WTC11 (cell line): Measurements from ENCODE around the gene TAGLN3. TPM values are rescaled to one million over a fixed set of nuclear protein-coding genes. Genes with fewer than 3 reads are reported as not detected.

Source experiments
- ATAC-seq: fragments of 200-7000 bp; cut with Tn5 transposase; 2 replicates; pipeline ENCODE4 v1.10.0; 2021; ENCODE audit warnings: mild to moderate bottlenecking, moderate library complexity
- CTCF ChIA-PET: fragments of 300-600 bp; sonication (Branson Sonifier 250); formaldehyde crosslinking; loops from one replicate; lab custom pipeline; 2021; ENCODE audit warnings: antibody characterized with exemption; lab: Charles Lee
- POLR2A ChIA-PET: fragments of 350-600 bp; sonication (Branson Sonifier 250); formaldehyde crosslinking; loops from one replicate; lab custom pipeline; 2021; ENCODE audit warnings: antibody characterized with exemption; lab: Charles Lee
- DNase-seq: peaks from one replicate; pipeline ENCODE4 v3.0.0; 2021; ENCODE audit warnings: low spot score
- H3K27ac Mint-ChIP-seq: 2 replicates; pipeline ENCODE4 v1.8.0; 2021; ENCODE audit warnings: mixed read lengths
- H3K27me3 Mint-ChIP-seq: 2 replicates; pipeline ENCODE4 v1.8.0; 2021; ENCODE audit warnings: low read depth, mild to moderate bottlenecking, moderate library complexity, mixed read lengths
- H3K36me3 Mint-ChIP-seq: 2 replicates; pipeline ENCODE4 v1.8.0; 2021; ENCODE audit warnings: mixed read lengths
- H3K4me1 Mint-ChIP-seq: 2 replicates; pipeline ENCODE4 v1.8.0; 2022; ENCODE audit warnings: mixed read lengths
- H3K4me3 Mint-ChIP-seq: 2 replicates; pipeline ENCODE4 v1.8.0; 2021; ENCODE audit warnings: mild to moderate bottlenecking, moderate library complexity, mixed read lengths
- H3K9me3 Mint-ChIP-seq: 2 replicates; pipeline ENCODE4 v1.8.0; 2021; ENCODE audit warnings: mixed read lengths
- ARID4B ChIP-seq: sonication (generic); formaldehyde crosslinking; IDR thresholded peaks from 2 replicates; pipeline ENCODE4 v1.8.0; 2023; ENCODE audit warnings: missing genetic modification reagents, mild to moderate bottlenecking, borderline replicate concordance
- ATF6 ChIP-seq: sonication (generic); formaldehyde crosslinking; IDR thresholded peaks from 2 replicates; pipeline ENCODE4 v1.8.1; 2023; ENCODE audit warnings: mild to moderate bottlenecking, missing genetic modification reagents
- CREB1 ChIP-seq: sonication (generic); formaldehyde crosslinking; IDR thresholded peaks from 2 replicates; pipeline ENCODE4 v1.8.0; 2023; ENCODE audit warnings: mild to moderate bottlenecking, missing genetic modification reagents
- E2F1 ChIP-seq: sonication (generic); formaldehyde crosslinking; IDR thresholded peaks from 2 replicates; pipeline ENCODE4 v1.8.0; 2022; ENCODE audit warnings: mild to moderate bottlenecking, missing genetic modification reagents
- NR3C1 ChIP-seq: sonication (generic); formaldehyde crosslinking; conservative IDR thresholded peaks from 2 replicates; pipeline ENCODE4 v1.8.1; 2023; ENCODE audit warnings: low read depth, mild to moderate bottlenecking, missing genetic modification reagents
- RELA ChIP-seq: sonication (generic); formaldehyde crosslinking; IDR thresholded peaks from 2 replicates; pipeline ENCODE4 v1.8.1; 2022; ENCODE audit warnings: missing genetic modification reagents, mild to moderate bottlenecking, borderline replicate concordance
- ZBTB43 ChIP-seq: sonication (generic); formaldehyde crosslinking; IDR thresholded peaks from 2 replicates; pipeline ENCODE4 v1.8.1; 2023; ENCODE audit warnings: mild to moderate bottlenecking, missing genetic modification reagents
- ZNF121 ChIP-seq: sonication (generic); formaldehyde crosslinking; IDR thresholded peaks from 2 replicates; pipeline ENCODE4 v1.8.0; 2023; ENCODE audit warnings: missing genetic modification reagents
- ZNF219 ChIP-seq: sonication (generic); formaldehyde crosslinking; IDR thresholded peaks from 2 replicates; pipeline ENCODE4 v1.8.0; 2023; ENCODE audit warnings: missing genetic modification reagents, mild to moderate bottlenecking, borderline replicate concordance
- ZNF423 ChIP-seq: fragments of 250-450 bp; sonication (Bioruptor Pico); IDR thresholded peaks from 2 replicates; pipeline ENCODE4 v2.1.2; 2022; ENCODE audit warnings: mild to moderate bottlenecking, moderate library complexity
- ZNF425 ChIP-seq: fragments of 250-450 bp; sonication (Bioruptor Pico); conservative IDR thresholded peaks from 2 replicates; pipeline ENCODE4 v1.9.0; 2021; ENCODE audit warnings: mild to moderate bottlenecking
- total RNA-seq: library from RNA; stranded (reverse); gene quantifications from 3 replicates; pipeline ENCODE4 v1.2.3, GENCODE V29; 2021

The TAGLN3 gene
- total RNA-seq, 1 experiment from 2014 or later = 2.8 TPM

- TF ChIP-seq E2F1 (CRISPR knock-in tag) (no peak), ZNF425 (no peak)
- TF ChIP-seq, all 79 proteins: peak for 0
Observed at GRCh38 chr3:111954228-111954990, 44.3 kb upstream of the TAGLN3 start (continued).

- Mint-ChIP-seq H3K4me1 (peaks cover 56% of the 10 kb centered on the region), H3K4me3 (no peak overlapping the region), H3K36me3 (peaks cover 3% of the 10 kb centered on the region), H3K27me3 (peaks cover 33% of the 10 kb centered on the region), H3K27ac (no peak overlapping the region), H3K9me3 (no peaks in the 10 kb centered on the region)
- POLR2A ChIA-PET = no interaction called here
- TF ChIP-seq ZNF219 (CRISPR knock-in tag) (no peak), ZBTB43 (CRISPR knock-in tag) (no peak), NR3C1 (CRISPR knock-in tag) (no peak), ARID4B (CRISPR knock-in tag) (no peak), ZNF121 (CRISPR knock-in tag) (peak; percentile 90)
- ATAC-seq (no peak), DNase-seq (no peak)
- CTCF ChIA-PET = interaction anchor here (1.7 to 2.0 kb wide), 3 partner anchors 23 to 61 kb away, joined by 5 to 8 read pairs (median 6); partner anchors contain the start of gene ABHD10
Observed at GRCh38 chr3:111955876-111956275, 42.8 kb upstream of the TAGLN3 start.

GRCh38 chr3:111956449-111956848, 42.3 kb upstream of the TAGLN3 start:
- CTCF ChIA-PET = interaction anchor here (0.9 to 2.0 kb wide), 6 partner anchors 22 to 288 kb away, joined by 3 to 8 read pairs (median 6); partner anchors contain the start of genes ABHD10 and PHLDB2
- H3K36me3 Mint-ChIP-seq = peaks cover 3% of the 10 kb centered on the region
- H3K4me3 Mint-ChIP-seq = no peak overlapping the region
- H3K9me3 Mint-ChIP-seq = no peaks in the 10 kb centered on the region
- peaks cover 59% of the 10 kb centered on the region for H3K4me1 Mint-ChIP-seq
- ATAC-seq = no peak
- DNase-seq = no peak
- TF ChIP-seq CREB1 = no peak
- no peak for TF ChIP-seq ATF6
- TF ChIP-seq RELA (CRISPR knock-in tag) = no peak
- TF ChIP-seq ZNF423 = no peak
- TF ChIP-seq ZNF219 (CRISPR knock-in tag) = no peak
- TF ChIP-seq, all 79 proteins: peak for 0
- POLR2A ChIA-PET = no interaction called here
- H3K27ac Mint-ChIP-seq = no peak overlapping the region
- peaks cover 33% of the 10 kb centered on the region for H3K27me3 Mint-ChIP-seq
